ENCODE data around the gene CPLANE1. TPM values are rescaled to one million over a fixed set of nuclear protein-coding genes. Genes with fewer than 3 reads are reported as not detected.
"Not testable (repeated sequence)": the region's sequence is repeated elsewhere in the genome, so short reads cannot be mapped to it uniquely, and the experiment has no call there.

CPLANE1 gene
- total RNA-seq, 1 experiment from 2014 or later = 25.3 TPM

DNA sequence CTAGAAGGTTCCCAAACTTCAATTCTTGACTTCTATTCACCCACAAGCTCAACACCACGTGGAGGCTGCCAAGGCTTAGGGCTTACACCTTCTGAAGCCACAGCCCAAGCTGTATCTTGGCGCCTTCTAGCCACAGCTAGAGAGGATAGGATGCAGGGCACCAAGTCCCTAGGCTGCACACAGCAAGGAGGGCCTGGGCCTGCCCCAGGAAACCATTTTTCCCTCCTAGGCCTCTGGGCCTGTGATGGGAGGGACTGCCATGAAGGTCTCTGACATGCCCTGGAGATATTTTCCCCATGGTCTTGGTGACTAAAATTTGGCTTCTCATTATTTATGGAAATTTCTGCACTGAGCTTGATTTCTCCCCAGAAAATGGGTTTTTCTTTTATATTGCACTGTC lies 112.5 kb downstream of the CPLANE1 start:
- in situ Hi-C loops (cut with HindIII; ENCODE audit: low sequenced_read_pairs) = no loop called here

DNA sequence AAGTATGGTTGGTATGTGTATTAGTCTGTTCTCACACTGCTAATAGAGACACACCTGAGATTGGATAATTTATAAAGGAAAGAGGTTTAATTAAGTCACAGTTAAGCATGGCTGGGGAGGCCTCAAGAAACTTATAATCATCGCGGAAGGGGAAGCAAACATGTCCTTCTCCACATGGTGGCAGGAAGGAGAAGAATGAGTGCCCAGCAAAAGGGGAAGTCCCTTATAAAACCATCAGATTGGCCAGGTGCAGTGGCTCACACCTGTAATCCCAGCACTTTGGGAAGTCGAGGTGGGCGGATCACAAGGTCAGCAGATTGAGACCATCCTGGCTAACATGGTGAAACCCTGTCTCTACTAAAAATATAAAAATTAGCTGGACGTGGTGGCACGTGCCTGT lies 113.9 kb downstream of the CPLANE1 start:
- in situ Hi-C loops (cut with HindIII; ENCODE audit: low sequenced_read_pairs); DNase-seq (ENCODE audit: low spot score): not testable (repeated sequence)

More for the DNA sequence above, 112.5 kb downstream of the CPLANE1 start:
- no peak for DNase-seq (ENCODE audit: low spot score)

DNA sequence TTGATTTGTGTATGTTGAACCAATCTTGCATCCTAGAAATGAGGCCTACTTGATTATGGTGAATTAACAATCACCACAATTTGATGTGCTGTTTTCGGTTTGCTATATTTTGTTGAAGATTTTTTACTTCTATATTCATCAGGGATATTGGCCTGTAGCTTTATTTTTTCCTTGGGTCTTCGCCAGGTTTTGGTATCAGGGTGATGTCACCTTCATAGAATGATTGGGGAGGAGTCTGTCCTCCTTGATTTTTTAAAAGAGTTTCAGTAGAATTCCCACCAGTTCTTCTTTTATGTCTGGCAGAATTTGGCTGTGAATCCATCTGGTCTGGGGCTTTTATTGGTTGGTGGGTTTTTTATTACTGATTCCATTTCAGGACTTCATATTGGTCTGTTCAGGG lies 115.2 kb downstream of the CPLANE1 start:
- no peak for DNase-seq (ENCODE audit: low spot score)
- in situ Hi-C loops (cut with HindIII; ENCODE audit: low sequenced_read_pairs) = no loop called here

DNA sequence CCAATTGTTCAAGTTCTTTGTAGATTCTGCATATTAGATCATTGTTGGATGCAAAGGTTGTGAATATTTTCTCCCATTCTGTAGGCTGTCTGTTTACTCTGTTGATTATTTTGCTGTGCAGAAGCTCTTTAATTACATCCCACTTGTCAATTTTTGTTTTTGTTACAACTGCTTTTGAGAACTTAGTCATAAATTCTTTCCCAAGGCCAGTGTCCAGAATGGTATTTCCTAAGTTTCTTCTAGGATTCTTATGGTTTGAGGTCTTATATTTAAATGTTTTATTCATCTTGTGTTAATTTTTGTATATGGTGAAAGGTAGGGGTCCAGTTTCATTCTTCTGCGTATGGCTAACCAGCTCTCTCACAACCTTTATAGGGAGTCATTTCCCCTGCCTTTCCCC lies 116.5 kb downstream of the CPLANE1 start:
- no peak for DNase-seq (ENCODE audit: low spot score)
- in situ Hi-C loops (cut with HindIII; ENCODE audit: low sequenced_read_pairs) = no loop called here

DNA sequence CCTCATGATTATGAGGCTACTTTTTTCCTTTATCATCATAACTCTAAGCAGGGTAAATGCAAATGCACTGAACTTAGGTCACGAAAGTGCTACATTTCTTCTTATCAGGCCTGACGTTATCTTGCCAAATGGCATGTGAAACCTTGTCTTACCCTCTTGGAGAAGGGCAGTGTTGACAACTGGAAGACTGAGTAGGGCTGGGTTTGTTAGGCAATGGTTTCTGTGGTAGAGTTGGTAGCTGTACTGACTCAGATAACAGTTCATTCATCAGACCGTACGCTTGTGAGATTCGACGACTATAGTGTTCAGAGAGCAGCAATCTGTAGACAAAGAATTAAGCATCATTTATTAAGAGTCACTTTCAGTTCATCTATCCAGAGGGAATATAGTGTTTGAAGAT lies 127.7 kb downstream of the CPLANE1 start:
- in situ Hi-C loops (cut with HindIII; ENCODE audit: low sequenced_read_pairs) = no loop called here
- no peak for DNase-seq (ENCODE audit: low spot score)

DNA sequence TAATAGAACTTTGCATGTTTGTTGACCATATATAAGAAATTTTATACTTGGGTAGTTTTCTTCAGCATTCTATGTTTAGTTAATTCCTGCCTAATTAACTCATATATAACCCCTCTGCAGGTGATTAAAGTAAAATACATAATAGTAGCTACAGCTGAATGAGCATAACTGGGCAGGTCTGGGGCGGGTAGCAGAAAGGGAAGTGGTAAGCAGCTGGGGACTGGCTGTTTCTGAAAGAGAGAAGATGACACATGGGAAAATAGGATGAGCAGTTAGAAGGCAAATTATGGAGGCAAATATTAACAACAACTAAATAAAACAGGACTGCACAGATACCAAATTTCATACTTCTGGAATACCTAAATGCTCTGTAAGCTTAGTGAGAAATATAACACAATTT lies 128.1 kb downstream of the CPLANE1 start:
- DNase-seq (ENCODE audit: low spot score) = no peak
- in situ Hi-C loops (cut with HindIII; ENCODE audit: low sequenced_read_pairs) = no loop called here

DNA sequence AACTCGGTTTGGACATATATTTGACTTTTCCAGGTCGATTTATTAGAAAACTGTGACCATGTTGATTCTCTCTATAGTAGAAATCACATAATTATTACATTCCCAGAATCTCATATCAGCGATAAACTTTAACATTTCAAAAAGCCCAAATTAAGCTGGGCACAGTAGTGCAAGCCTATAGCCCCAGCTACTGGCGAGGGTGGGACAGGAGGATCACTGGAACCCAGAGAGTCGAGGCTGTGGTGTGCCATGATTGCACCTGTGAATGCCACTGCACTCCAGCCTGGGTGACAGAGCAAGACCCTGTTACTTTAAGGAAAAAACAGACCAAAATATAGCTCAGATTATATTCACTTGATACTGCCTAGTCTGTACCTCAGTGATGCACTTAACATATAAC lies 128.9 kb downstream of the CPLANE1 start:
- in situ Hi-C loops (cut with HindIII; ENCODE audit: low sequenced_read_pairs) = no loop called here
- DNase-seq (ENCODE audit: low spot score) = no peak

DNA sequence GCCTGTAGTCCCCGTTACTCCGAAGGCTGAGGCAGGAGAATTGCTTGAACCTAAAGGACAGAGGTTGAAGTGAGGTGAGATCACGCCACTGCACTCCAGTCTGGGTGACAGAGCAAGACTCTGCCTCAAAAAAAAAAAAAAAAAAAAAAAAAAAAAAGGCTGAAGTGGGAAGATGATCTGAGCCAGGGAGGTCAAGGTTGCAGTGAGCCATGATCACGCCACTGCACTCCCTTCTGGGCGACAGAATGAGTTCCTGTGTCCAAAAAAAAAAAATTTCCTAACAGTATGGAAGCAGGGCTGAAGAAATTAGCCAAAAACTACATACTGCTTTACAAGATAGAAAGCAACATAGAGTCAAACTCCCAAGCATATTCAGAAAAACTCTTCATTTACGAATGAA lies 132.8 kb downstream of the CPLANE1 start:
- in situ Hi-C loops (cut with HindIII; ENCODE audit: low sequenced_read_pairs) = no loop called here
- no peak for DNase-seq (ENCODE audit: low spot score)

DNA sequence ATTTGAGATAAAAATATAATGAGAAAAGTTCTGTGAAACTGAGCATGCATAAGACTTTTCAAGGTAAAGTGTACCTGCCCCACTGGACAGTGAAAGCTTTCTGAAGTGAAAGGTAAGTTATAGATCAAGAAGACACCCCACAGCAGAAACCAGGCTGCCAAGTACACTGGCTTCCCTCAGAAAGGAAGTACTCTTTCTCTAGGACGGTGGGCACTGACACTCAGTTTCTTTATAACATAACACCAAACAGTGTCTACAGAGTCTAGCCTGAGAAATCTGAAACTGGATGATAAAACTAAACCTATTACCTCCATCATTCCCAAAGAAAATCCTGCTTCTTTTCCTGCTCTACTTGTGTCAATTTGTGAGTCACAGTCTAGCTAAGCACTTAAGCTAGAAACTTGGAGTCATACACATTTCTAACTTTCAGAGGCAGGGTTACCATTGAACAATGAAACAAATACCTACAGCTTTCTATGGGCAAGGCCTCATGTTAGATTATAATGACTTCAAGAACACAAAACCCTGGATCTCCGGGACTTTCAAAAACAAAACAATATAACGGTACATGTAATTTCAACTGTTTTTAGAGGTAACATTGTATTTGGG lies 136.7 kb downstream of the CPLANE1 start:
- in situ Hi-C loops (cut with HindIII; ENCODE audit: low sequenced_read_pairs) = no loop called here
- no peak for DNase-seq (ENCODE audit: low spot score)

DNA sequence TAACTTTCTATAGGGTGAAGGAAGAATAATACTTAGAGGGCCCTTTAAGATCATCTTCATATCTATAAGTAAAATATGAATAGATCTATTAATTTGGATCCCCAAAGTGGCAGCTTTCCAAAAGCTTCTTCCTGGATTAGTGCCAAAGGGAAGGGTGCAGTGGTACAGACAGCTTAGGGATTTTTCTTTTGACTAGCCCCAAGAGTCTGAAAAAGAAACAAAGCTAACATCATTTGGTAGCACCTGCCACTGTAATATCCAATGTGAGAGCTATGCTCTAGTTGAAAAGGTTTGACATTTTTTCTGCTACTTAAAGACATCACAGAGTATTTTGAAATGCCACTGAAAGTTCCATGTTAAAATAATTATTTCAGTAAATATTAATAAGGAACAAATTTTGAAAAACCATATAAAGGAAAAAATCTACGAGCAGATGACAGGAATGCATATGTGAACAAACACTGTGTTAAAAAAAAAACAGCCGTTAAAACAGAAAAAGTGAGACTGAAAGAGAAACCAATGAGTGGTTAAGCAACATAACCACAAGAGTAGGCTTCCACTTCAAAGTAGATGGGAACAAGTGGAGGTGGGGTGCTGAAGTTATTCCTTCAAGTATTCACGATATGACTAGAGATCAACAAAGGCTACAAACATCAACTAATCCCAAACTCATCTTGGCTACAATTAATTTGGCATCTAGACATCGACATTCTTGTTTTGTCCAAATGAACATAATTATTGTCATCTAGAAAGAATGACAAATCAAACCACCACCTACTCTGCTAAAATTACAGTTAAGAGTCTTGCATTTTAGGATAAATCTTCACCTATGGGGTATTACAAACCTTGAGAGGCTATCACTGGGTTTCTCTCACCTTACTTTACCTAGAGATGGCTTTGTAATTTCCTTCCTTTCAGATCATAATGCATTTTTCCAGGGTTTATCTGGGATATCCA lies 137.5 kb downstream of the CPLANE1 start:
- in situ Hi-C loops (cut with HindIII; ENCODE audit: low sequenced_read_pairs) = no loop called here
- no peak for DNase-seq (ENCODE audit: low spot score)

DNA sequence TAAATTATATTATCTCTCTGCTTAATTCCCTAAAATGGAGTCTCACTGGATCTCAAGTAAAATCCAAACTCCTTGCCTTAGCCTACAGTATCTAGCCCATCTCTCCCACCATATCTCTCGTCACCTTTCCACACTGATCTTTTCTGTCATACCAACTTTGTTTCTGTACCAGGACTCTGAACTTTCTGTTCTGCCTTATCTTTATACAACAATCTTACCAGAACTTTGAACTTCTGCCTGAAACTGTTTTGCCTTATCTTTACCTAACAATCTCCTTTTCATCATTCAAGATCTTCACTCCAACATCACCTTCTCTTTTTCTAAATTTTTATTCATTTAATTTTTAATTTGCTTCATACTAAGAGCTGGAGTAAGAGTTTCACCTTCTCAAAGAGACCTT lies 139.0 kb downstream of the CPLANE1 start:
- no peak for DNase-seq (ENCODE audit: low spot score)
- in situ Hi-C loops (cut with HindIII; ENCODE audit: low sequenced_read_pairs) = no loop called here

DNA sequence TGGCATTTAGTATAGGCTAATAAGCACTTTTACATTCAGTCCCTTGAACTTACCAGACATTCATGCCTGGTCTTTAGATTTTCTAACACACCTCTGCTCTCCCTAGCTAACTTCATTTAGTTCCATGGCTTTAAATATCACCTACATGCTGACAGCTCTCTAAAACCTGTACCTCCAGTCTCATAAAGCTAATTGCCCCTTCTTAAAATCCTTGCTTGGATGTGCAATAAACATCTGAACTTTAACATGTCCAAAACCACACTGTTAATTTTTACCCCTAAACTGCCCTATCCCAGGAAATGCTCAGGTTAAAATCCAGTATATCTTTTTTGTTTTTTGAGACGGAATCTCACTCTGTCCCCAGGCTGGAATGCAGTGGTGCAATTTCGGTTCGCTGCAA lies 139.8 kb downstream of the CPLANE1 start:
- DNase-seq (ENCODE audit: low spot score) = no peak
- in situ Hi-C loops (cut with HindIII; ENCODE audit: low sequenced_read_pairs) = no loop called here

DNA sequence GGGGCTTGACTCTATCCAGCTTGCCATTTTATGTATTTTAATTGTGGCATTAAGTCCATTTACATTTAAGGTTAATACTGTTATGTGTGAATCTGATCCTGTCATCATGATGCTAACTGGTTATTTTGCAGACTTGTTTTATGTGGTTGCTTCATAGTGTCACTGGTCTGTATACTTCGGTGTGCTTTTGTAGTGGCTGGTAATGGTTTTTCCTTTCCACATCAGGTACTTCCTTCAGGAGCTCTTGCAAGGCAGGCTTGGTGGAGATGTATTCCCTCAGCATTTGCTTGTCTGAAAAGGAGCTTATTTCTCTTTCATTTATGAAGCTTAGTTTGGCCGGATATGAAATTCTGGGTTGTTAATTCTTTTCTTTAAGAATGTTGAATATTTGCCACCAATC lies 145.9 kb downstream of the CPLANE1 start:
- in situ Hi-C loops (cut with HindIII; ENCODE audit: low sequenced_read_pairs) = no loop called here
- DNase-seq (ENCODE audit: low spot score) = no peak

DNA sequence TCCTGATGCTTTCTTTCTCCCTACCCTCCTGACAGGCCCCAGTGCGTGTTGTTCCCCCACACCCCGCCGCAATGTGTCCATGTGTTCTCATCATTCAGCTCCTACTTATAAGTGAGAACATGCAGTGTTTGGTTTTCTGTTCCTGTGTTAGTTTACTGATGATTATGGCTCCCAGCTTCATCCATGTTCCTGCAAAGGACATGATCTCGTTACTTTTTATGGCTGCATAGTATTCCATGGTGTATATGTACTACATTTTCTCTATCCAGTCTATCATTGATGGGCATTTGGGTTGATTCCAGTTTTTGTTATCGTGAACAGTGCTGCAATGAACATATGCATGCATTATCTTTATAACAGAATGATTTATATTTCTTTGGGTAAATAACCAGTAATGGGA lies 149.9 kb downstream of the CPLANE1 start:
- DNase-seq (ENCODE audit: low spot score); in situ Hi-C loops (cut with HindIII; ENCODE audit: low sequenced_read_pairs): not testable (repeated sequence)

DNA sequence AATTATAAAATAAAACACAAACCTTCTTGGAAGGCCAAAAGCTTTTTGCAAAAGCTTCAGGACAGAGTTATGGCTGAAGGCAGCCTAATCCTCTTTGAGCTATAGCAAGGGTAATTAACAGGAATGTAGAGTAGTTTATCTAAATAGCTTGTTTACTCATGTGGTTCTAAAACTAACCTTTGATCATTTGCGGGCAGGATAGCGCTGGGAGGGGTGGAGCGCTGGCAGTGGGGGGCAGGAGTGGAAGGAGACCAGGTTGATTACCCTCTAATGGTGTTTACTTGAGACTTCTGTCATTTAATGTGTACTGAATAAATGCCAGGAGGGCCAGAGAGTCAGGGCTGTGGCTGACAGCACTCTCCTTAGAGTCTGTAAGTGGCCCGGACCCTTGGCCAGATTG lies 155.4 kb downstream of the CPLANE1 start:
- DNase-seq (ENCODE audit: low spot score); in situ Hi-C loops (cut with HindIII; ENCODE audit: low sequenced_read_pairs): not testable (repeated sequence)

DNA sequence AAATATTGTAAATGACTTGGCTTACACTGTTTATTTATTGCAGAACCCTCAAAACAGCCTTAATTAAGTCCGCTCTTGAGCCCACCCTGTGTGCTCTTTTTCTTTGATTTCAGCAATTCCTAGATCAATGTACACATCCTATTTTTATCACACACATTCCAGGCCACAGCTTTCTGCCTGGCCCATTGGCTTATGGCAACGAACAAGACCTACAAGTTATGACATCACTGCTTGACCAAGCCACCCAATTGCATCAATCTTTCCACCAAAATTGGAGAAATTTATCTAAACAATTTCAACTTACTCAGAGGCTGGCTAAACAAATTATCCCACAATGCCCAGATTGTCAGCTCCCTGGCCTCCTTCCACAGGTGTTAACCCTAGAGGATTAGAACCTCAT lies 158.4 kb downstream of the CPLANE1 start:
- in situ Hi-C loops (cut with HindIII; ENCODE audit: low sequenced_read_pairs) = no loop called here
- DNase-seq (ENCODE audit: low spot score) = no peak

DNA sequence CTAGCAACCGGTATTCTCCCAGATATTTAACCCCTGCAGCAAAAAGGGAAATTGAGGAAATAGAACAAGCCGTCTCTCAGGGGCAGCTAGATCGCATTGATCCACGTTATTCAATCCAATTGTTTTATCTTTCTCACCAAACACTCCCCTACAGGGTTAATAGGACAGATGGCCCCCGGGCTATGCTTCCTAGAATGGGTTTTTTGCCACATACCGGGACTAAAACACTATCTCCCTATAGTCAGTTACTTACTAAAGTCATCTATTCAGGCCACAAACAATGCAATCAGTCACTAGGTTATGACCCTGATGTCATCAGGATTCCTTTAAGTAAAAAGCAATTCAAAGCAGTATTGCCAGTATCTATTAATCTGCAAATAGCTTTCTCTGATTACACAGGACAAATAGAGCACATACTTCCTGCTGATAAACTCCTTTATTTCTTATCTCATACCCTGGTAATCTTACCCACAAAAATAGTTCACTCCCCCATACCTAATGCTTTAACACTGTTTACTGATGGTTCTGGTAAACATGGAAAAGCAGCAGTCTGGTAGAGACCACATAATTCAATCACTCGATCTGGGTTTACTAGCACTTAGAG lies 159.0 kb downstream of the CPLANE1 start:
- in situ Hi-C loops (cut with HindIII; ENCODE audit: low sequenced_read_pairs) = no loop called here
- no peak for DNase-seq (ENCODE audit: low spot score)

DNA sequence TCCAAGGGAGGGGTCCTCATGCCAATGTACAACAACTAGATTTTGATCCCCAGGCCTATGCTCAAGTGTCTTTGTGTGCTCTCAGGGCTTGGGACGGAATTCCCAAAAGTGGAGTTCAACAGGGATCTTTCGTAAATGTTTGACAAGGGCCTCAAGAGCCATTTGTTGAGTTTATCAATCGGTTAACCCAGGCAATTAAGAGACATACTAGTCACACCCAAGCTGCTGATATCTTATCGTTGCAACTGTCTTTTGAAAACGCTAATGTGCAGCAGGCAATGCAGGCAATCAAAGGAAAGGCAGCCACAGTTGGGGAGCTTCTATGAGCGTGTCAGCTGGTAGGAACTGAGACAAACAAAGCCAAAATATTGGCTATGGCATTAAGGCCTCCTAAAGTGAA lies 161.2 kb downstream of the CPLANE1 start:
- in situ Hi-C loops (cut with HindIII; ENCODE audit: low sequenced_read_pairs) = no loop called here
- DNase-seq (ENCODE audit: low spot score) = no peak

DNA sequence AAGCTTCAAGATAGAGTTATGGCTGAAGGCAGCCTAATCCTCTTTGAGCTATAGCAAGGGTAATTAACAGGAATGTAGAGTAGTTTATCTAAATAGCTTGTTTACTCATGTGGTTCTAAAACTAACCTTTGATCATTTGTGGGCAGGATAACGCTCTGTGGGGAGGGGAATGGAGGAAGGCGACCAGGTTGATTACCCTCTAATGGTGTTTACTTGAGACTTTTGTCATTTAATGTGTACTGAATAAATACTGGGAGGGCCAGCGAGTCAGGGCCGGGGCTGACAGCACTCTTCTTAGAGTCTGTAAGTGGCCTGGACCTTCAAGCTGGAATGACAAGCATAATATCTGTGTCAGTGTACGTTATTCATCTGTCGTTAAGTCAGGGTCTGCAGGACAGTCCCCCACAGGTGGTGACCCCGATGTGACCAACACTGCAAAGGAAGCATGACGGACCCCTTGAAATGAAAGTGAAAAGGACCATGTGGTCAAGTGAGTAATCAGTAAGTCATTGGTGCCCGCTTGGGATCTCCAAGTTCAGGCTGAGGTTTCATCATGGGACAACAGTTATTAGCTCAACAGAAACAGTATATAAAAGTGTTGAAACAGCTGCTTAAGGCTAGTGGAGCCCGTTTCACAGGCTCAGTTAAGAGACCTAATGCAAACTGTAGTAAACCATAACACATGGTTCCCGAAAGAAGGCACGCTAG lies 162.6 kb downstream of the CPLANE1 start:
- in situ Hi-C loops (cut with HindIII; ENCODE audit: low sequenced_read_pairs) = no loop called here
- DNase-seq (ENCODE audit: low spot score) = no peak

DNA sequence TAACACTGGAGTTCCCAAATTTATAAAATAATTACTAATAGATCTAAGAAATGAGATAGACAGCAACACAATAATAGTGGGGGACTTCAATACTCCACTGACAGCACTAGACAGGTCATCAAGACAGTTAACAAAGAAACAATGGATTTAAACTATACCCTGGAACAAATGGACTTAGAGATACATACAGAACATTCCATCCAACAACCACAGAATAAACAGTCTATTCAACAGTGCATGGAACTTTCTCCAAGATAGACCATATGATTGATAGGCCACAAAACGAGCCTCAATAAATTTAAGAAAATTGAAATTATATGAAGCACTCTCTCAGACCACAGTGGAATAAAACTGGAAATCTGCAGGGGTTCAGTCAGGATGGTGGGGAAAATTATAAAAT lies 163.2 kb downstream of the CPLANE1 start:
- DNase-seq (ENCODE audit: low spot score); in situ Hi-C loops (cut with HindIII; ENCODE audit: low sequenced_read_pairs): not testable (repeated sequence)

All from G401 (cell line).